GM12801 (cell line): ENCODE data around the gene PTK7.

Source experiments
- CTCF ChIP-seq: IDR thresholded peaks from one replicate; pipeline ENCODE4 v1.5.1; 2011; ENCODE audit warnings: control low read depth; ENCODE audit not compliant: insufficient read length; ENCODE audit errors: extremely low read depth

Gene PTK7

GRCh38 chr6:43092635-43093034 lies 16.5 kb downstream of the PTK7 start:
- no peak for TF ChIP-seq CTCF

GRCh38 chr6:43093436-43094289 lies 17.5 kb downstream of the PTK7 start:
- TF ChIP-seq CTCF = no peak

GRCh38 chr6:43095939-43096338 lies 19.8 kb downstream of the PTK7 start:
- TF ChIP-seq CTCF = no peak

GRCh38 chr6:43096451-43097097 lies 20.5 kb downstream of the PTK7 start:
- TF ChIP-seq CTCF = no peak

GRCh38 chr6:43097098-43097489 lies 21.0 kb downstream of the PTK7 start:
- TF ChIP-seq CTCF = no peak

GRCh38 chr6:43097502-43097901 lies 21.4 kb downstream of the PTK7 start:
- no peak for TF ChIP-seq CTCF

- TF ChIP-seq CTCF = no peak
Measured at GRCh38 chr6:43101497-43101896, 25.4 kb downstream of the PTK7 start.
